HG02610 (cell line): ENCODE results near the gene CEP120.
"Not testable (repeated sequence)": the region's sequence is repeated elsewhere in the genome, so short reads cannot be mapped to it uniquely, and the experiment has no call there.

Experiments used
- ATAC-seq: cut with Tn5 transposase; IDR thresholded peaks from one replicate; pipeline ENCODE4 v1.9.1; 2021; ENCODE audit warnings: mild to moderate bottlenecking, moderate library complexity; ENCODE audit not compliant: unreplicated experiment

The CEP120 gene

GRCh38 chr5:123423278-123424149, at the start of gene CEP120:
Gene CEP120 (minus strand): TSS chr5:123423403. CDS start chr5:123422998, 405 bp downstream.
- ATAC-seq, result peak; percentile 98

- ATAC-seq, result no peak
Measured at GRCh38 chr5:123472150-123472924, 49.1 kb upstream of the CEP120 start.

GRCh38 chr5:123471385-123471784, 48.2 kb upstream of the CEP120 start:
- ATAC-seq, result no peak

- ATAC-seq, result not testable (repeated sequence)
Measured at GRCh38 chr5:123466839-123467238, 43.6 kb upstream of the CEP120 start.

- ATAC-seq, result peak; percentile 60
Measured at GRCh38 chr5:123460296-123460729, 37.1 kb upstream of the CEP120 start.

- not testable (repeated sequence) for ATAC-seq
Measured at GRCh38 chr5:123458994-123459393, 35.8 kb upstream of the CEP120 start.

GRCh38 chr5:123456242-123456641, 33.0 kb upstream of the CEP120 start:
- ATAC-seq, result no peak

GRCh38 chr5:123455640-123456039, 32.4 kb upstream of the CEP120 start:
- peak; percentile 81 for ATAC-seq

GRCh38 chr5:123455095-123455494, 31.9 kb upstream of the CEP120 start:
- ATAC-seq, result peak; percentile 40

- ATAC-seq, result no peak
Measured at GRCh38 chr5:123454259-123454911, 31.2 kb upstream of the CEP120 start.

GRCh38 chr5:123452401-123452800, 29.2 kb upstream of the CEP120 start:
- ATAC-seq, result no peak

GRCh38 chr5:123451047-123451446, 27.8 kb upstream of the CEP120 start:
- no peak for ATAC-seq

- ATAC-seq, result no peak
Measured at GRCh38 chr5:123450640-123451039, 27.4 kb upstream of the CEP120 start.

- no peak for ATAC-seq
Measured at GRCh38 chr5:123450114-123450513, 26.9 kb upstream of the CEP120 start.

- ATAC-seq, result no peak
Measured at GRCh38 chr5:123449424-123449974, 26.3 kb upstream of the CEP120 start.

GRCh38 chr5:123448743-123449142, 25.5 kb upstream of the CEP120 start:
- ATAC-seq, result no peak

- ATAC-seq, result peak; percentile 88
Measured at GRCh38 chr5:123448017-123448617, 24.9 kb upstream of the CEP120 start.

GRCh38 chr5:123444016-123444415, 20.8 kb upstream of the CEP120 start:
- no peak for ATAC-seq

GRCh38 chr5:123441408-123441807, 18.2 kb upstream of the CEP120 start:
- peak; percentile 83 for ATAC-seq

GRCh38 chr5:123440456-123441181, 17.4 kb upstream of the CEP120 start:
- ATAC-seq, result no peak
